Globus pallidus (tissue), 1 donor: ENCODE data around the gene TBX2.

ENCODE experiments used
- DNase-seq: peaks from one replicate; pipeline ENCODE4 v3.0.0-alpha.2; 2015; ENCODE audit warnings: low spot score

Gene TBX2

GRCh38 chr17:61402073-61402541, 2.5 kb downstream of the TBX2 start:
- DNase-seq, result no peak

GRCh38 chr17:61402978-61403800, 3.5 kb downstream of the TBX2 start:
- DNase-seq, result no peak

DNA sequence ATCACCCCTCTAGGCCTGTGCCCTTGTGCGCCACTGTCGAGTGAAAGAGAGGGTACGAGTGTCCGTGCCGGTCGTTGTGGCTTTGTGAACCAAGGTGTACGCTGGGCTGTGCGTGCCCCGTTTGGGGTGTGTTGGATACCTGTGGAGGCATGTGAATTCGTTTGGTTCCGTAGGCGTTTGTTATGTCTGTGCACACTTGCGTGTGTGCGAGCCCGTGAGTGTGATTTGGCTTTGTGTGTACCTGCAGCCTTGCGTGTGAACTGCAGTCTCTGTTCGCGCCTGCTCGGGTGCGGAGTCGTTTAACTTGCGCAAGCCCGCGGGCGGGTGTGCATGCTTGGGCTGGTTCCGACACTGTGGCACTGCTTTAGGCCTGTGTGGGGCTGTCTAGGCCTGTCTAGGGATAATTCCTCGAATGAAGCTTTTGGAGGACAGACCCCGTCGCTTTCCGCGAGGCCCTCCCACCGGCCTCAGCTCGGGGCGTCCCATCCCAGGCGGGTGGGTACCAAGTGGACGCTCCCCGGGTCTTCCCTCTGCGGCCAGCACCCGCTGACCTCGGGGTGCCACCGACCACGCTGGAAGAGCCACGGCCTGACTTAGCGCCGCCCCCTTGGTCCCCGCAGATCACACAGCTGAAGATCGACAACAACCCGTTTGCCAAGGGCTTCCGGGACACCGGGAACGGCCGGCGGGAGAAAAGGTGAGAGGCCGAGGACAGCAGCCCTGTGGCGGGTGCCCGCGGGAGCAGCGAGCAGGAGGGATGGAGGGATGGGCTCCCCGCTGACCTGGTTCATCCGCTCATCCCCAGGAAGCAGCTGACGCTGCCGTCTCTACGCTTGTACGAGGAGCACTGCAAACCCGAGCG, 4.4 kb downstream of the TBX2 start:
- no peak for DNase-seq

DNA sequence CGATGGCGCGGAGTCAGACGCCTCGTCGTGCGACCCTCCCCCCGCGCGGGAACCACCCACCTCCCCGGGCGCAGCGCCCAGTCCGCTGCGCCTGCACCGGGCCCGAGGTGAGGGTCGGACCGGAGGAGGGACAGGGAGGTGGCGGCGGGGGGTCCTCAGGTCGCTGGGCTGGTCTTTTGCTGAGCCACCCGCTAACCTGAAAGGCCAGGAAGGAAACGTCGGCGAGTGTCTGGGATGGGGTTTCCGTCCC, 4.9 kb downstream of the TBX2 start:
- DNase-seq, result no peak

GRCh38 chr17:61404913-61405685, 5.5 kb downstream of the TBX2 start:
- DNase-seq, result no peak

- no peak for DNase-seq
Measured at GRCh38 chr17:61405686-61406536, 6.3 kb downstream of the TBX2 start.

DNA sequence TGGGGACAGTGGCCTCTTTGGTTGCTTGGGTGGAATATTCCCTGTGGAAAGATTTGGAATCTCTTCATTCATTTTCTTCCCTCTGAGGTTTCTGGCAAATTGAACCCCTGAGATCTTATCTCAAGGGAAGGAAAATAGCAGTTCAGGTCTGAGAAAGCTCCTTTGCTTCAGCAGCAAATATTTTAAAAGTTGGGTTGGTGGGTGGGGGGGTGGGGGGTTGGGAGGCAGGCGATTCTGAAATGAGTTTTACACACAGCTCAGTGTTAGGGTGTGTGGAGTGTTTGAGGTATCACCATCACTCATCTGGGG, 6.8 kb downstream of the TBX2 start:
- no peak for DNase-seq

GRCh38 chr17:61406971-61407911, 7.6 kb downstream of the TBX2 start:
- DNase-seq, result no peak

- DNase-seq, result no peak
Measured at GRCh38 chr17:61408151-61409041, 8.8 kb downstream of the TBX2 start.

GRCh38 chr17:61409301-61410112, 9.9 kb downstream of the TBX2 start:
- peak; percentile 53 for DNase-seq

- DNase-seq, result peak; percentile 72
Measured at GRCh38 chr17:61410141-61411010, 10.7 kb downstream of the TBX2 start.

GRCh38 chr17:61411011-61411260, 11.3 kb downstream of the TBX2 start:
- DNase-seq, result no peak

GRCh38 chr17:61411261-61412142, 11.9 kb downstream of the TBX2 start:
- no peak for DNase-seq

DNA sequence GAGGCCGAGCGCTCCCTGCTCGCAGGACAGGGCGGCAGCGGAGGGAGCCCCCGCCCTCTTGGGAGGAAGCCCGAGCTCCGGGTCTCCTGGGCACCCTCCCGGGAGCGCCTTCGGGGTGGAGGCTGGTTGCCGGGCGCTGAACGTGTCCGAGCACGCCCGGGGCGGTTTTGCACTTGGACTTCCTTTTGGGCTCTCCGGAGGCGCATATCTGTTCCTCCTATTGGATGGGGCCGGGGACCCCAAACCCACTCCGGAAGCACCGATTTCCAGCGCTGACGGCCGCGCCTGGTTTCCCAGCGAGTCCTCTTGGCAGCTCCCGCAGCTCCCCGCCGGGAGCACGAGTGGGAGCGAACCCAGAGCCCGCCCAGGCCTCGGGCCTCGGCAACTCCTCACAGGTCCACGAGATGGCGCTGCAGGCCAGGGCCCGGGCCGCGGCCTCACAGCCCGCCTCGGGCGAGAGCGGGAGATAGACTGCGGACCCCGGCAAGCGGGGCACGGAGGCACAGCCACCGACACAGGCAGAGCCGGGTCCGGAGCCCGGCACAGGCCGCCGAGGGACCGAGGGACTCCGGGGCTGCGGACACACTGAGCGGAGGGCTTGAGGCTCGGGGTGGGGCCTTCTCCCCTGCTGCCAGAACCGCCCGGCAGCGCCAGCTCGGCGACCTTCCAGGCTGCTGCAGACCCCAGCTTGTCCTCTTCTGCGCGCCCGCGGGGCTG, 12.7 kb downstream of the TBX2 start:
- DNase-seq, result peak; percentile 78

DNA sequence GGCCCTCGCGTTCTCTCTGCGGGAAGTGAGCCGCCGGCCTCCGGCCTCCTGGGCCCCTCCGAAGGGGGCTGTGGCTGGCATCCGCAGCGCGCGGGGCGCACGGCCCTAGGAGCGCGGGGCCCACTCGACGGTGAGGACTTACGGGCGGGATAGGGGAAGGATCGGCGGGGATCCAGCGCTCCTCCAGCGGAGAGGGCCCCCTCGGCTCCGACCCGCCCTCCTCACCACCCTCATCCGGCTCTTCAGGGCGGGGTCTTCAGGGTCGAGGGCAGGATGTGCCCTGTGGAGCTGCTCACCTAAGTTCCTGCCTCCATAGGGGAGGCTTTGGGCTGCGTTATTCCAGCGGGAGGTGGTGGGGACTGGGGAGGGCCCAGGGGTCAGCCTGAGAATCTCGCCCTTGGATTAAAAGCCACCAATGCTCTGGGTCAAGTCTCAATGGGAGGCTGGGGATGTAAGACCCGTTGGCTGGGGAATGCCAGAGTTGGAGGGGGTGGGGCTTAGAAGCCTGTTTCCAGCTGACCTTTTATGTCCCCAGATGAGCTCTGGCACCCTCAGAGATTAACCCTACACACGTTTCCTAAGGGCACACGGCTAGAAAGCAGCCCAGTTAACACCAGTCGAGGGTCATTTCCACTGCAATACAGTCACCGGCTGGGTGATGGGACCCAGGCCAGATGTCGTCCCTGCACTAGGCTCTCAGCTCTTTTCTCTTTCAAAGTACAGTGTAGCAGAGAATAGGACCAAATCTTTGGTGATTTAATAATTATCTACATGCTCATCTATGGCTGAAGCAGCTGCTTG, 13.4 kb downstream of the TBX2 start:
- no peak for DNase-seq
